Ascending aorta (tissue), 2 donors: ENCODE data around the gene UBE2E2. TPM values are rescaled to one million over a fixed set of nuclear protein-coding genes. Genes with fewer than 3 reads are reported as not detected.

Experiments
- DNase-seq, 2 donors: peaks; one replicate each; pipeline ENCODE4 v3.0.0-alpha.2; 2019; ENCODE audit warnings: low spot score in 2 of 2
- H3K27ac ChIP-seq, 2 donors: fragments of 200-600 bp; sonication (generic); one replicate each; pipeline ENCODE4 v1.5.1; 2016 to 2017; ENCODE audit warnings: mild to moderate bottlenecking in 1 of 2
- H3K27me3 ChIP-seq: fragments of 200-600 bp; sonication (generic); one replicate; pipeline ENCODE4 v1.5.1; 2017
- H3K36me3 ChIP-seq, 2 donors: fragments of 200-600 bp; sonication (generic); one replicate each; pipeline ENCODE4 v1.5.1; 2016
- H3K4me1 ChIP-seq, 2 donors: fragments of 200-600 bp; sonication (generic); one replicate each; pipeline ENCODE4 v1.5.1; 2016 to 2017; ENCODE audit warnings: mild to moderate bottlenecking in 1 of 2
- H3K4me3 ChIP-seq, 2 donors: fragments of 200-600 bp; sonication (generic); one replicate each; pipeline ENCODE4 v1.5.1; 2016 to 2017; ENCODE audit warnings: mild to moderate bottlenecking in 1 of 2
- H3K9me3 ChIP-seq, 2 donors: fragments of 200-600 bp; sonication (generic); one replicate each; pipeline ENCODE4 v1.5.1; 2016
- intact Hi-C: fragments of 100-400 bp; cut with DNase I; formaldehyde crosslinking; loops from one replicate; pipeline ENCODE4 v1.15.1; 2023
- total RNA-seq: library from RNA; depleted of rRNA; stranded (reverse); fragments of >200 nt; gene quantifications from one replicate; pipeline ENCODE4 v1.1.0, GENCODE V29; 2016
- TF ChIP-seq, protein P1 (sequence below), 3 experiments: fragments of 200-600 bp in 2 of 3; fragments of 450-650 bp in 1 of 3; sonication (generic) in 2 of 3; IDR thresholded peaks; one replicate each; pipeline ENCODE4 v1.5.1; 2016 to 2019; ENCODE audit warnings: antibody characterized with exemption in 3 of 3, mild to moderate bottlenecking in 1 of 3, moderate library complexity in 1 of 3

UBE2E2 gene
- total RNA-seq, 1 donor from 2014 or later = 5.3 TPM

- H3K27me3 ChIP-seq = no peaks in the 10 kb centered on the region
- H3K9me3 ChIP-seq = no peaks in the 10 kb centered on the region
- no peaks in the 10 kb centered on the region for H3K36me3 ChIP-seq
- intact Hi-C loops = no loop called here
- H3K27ac ChIP-seq = no peak overlapping the region
- H3K4me1 ChIP-seq = no peaks in the 10 kb centered on the region
- TF ChIP-seq, protein P1, sequence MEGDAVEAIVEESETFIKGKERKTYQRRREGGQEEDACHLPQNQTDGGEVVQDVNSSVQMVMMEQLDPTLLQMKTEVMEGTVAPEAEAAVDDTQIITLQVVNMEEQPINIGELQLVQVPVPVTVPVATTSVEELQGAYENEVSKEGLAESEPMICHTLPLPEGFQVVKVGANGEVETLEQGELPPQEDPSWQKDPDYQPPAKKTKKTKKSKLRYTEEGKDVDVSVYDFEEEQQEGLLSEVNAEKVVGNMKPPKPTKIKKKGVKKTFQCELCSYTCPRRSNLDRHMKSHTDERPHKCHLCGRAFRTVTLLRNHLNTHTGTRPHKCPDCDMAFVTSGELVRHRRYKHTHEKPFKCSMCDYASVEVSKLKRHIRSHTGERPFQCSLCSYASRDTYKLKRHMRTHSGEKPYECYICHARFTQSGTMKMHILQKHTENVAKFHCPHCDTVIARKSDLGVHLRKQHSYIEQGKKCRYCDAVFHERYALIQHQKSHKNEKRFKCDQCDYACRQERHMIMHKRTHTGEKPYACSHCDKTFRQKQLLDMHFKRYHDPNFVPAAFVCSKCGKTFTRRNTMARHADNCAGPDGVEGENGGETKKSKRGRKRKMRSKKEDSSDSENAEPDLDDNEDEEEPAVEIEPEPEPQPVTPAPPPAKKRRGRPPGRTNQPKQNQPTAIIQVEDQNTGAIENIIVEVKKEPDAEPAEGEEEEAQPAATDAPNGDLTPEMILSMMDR (IDR thresholded peaks at IDR 0.05) = no peak
- H3K4me3 ChIP-seq = no peak overlapping the region
- DNase-seq = no peak
These were observed 182.2 kb downstream of the UBE2E2 start for GRCh38 chr3:23385327-23385726.

- Histone ChIP-seq H3K4me1 (no peaks in the 10 kb centered on the region), H3K4me3 (no peak overlapping the region), H3K36me3 (no peaks in the 10 kb centered on the region), H3K9me3 (no peaks in the 10 kb centered on the region), H3K27me3 (no peaks in the 10 kb centered on the region), H3K27ac (no peak overlapping the region)
- TF ChIP-seq, protein P1 (IDR thresholded peaks at IDR 0.05) = no peak
- intact Hi-C loops = no loop called here
- DNase-seq = no peak
These were observed 184.3 kb downstream of the UBE2E2 start for GRCh38 chr3:23387286-23387918.

- H3K36me3 ChIP-seq = no peaks in the 10 kb centered on the region
- no peaks in the 10 kb centered on the region for H3K4me1 ChIP-seq
- no peaks in the 10 kb centered on the region for H3K9me3 ChIP-seq
- intact Hi-C loops = no loop called here
- DNase-seq = no peak
- H3K4me3 ChIP-seq = no peak overlapping the region
- H3K27ac ChIP-seq = no peak overlapping the region
- TF ChIP-seq, protein P1 (IDR thresholded peaks at IDR 0.05) = no peak
- H3K27me3 ChIP-seq = no peaks in the 10 kb centered on the region
These were observed 186.0 kb downstream of the UBE2E2 start for GRCh38 chr3:23389089-23389488.

GRCh38 chr3:23389686-23390085 lies 186.6 kb downstream of the UBE2E2 start:
- no peaks in the 10 kb centered on the region for H3K27me3 ChIP-seq
- H3K9me3 ChIP-seq = no peaks in the 10 kb centered on the region
- intact Hi-C loops = no loop called here
- no peaks in the 10 kb centered on the region for H3K4me1 ChIP-seq
- no peak overlapping the region for H3K4me3 ChIP-seq
- TF ChIP-seq, protein P1 (IDR thresholded peaks at IDR 0.05) = no peak
- H3K36me3 ChIP-seq = no peaks in the 10 kb centered on the region
- no peak overlapping the region for H3K27ac ChIP-seq
- DNase-seq = no peak

DNA sequence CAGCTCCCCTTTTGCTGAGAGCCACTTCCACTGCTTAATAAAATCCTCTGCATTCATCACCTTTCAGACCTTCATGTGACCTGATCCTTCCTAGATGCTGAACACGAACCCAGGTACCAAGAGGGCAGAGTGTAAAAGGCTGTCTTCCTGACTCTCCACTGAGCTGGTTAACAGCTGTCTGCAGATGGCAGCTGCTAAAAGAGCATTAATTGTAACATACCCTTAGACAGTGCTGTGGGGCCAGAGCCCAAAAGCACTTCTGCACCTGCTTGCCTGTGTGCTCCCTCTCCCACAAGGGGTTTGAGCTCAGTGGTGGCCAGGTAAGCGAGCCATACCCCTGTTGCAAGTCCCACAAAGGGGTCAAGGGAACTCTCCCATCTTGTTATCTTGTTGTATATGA lies 187.3 kb downstream of the UBE2E2 start:
- no peak for DNase-seq
- no peaks in the 10 kb centered on the region for H3K36me3 ChIP-seq
- H3K27ac ChIP-seq = no peak overlapping the region
- H3K4me3 ChIP-seq = no peak overlapping the region
- TF ChIP-seq, protein P1 (IDR thresholded peaks at IDR 0.05) = no peak
- H3K9me3 ChIP-seq = no peaks in the 10 kb centered on the region
- intact Hi-C loops = no loop called here
- no peaks in the 10 kb centered on the region for H3K4me1 ChIP-seq
- H3K27me3 ChIP-seq = no peaks in the 10 kb centered on the region
